ENCODE data around the gene ARNT2.
A peak's percentile ranks its signal among the peaks of the same experiment; 100 is the strongest.

ARNT2 gene

GRCh38 chr15:80514071-80514780 lies 110.0 kb downstream of the ARNT2 start:
- H3K9me3 ChIP-seq = peaks cover 8% of the 10 kb centered on the region
- peak overlapping the region; percentile 55 for H3K4me2 ChIP-seq
- H3K9ac ChIP-seq = no peak overlapping the region
- no peak overlapping the region for H3K4me3 ChIP-seq
- no peaks in the 10 kb centered on the region for H3K36me3 ChIP-seq
- peaks cover 17% of the 10 kb centered on the region for H3K4me1 ChIP-seq
- no peak for TF ChIP-seq Cebpa-rat (IDR thresholded peaks at IDR 0.05)
- no peaks in the 10 kb centered on the region for H3K27me3 ChIP-seq
- H4K20me1 ChIP-seq = no peaks in the 10 kb centered on the region
- H3K27ac ChIP-seq = no peak overlapping the region

DNA sequence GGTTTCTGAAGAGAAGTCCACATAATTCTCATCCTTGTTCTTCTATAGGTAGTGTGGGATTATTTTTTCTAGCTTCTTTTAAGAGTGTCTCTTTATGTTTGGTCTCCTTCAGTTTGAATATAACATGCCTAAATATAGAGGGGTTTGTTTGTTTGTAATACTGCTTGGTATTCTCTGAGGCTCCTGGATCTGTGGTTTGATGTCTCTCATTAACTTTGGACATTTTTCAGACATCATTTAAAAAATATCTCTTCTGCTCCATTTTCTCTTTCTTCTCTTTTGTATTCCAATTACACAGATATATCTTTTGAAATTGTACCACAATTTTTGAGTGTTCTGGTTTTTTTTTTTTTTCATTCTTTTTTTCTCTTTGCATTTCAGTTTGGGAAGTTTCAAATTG lies 113.1 kb downstream of the ARNT2 start:
- H3K27ac ChIP-seq = no peak overlapping the region
- H3K9ac ChIP-seq = no peak overlapping the region
- peaks cover 17% of the 10 kb centered on the region for H3K4me1 ChIP-seq
- peaks cover 8% of the 10 kb centered on the region for H3K9me3 ChIP-seq
- no peaks in the 10 kb centered on the region for H4K20me1 ChIP-seq
- no peak for TF ChIP-seq Cebpa-rat (IDR thresholded peaks at IDR 0.05)
- no peaks in the 10 kb centered on the region for H3K27me3 ChIP-seq
- H3K4me2 ChIP-seq = no peak overlapping the region
- H3K4me3 ChIP-seq = no peak overlapping the region
- H3K36me3 ChIP-seq = no peaks in the 10 kb centered on the region

GRCh38 chr15:80518522-80518921 lies 114.3 kb downstream of the ARNT2 start:
- H3K9me3 ChIP-seq = peaks cover 8% of the 10 kb centered on the region
- H3K4me2 ChIP-seq = no peak overlapping the region
- no peak overlapping the region for H3K27ac ChIP-seq
- no peak for TF ChIP-seq Cebpa-rat (IDR thresholded peaks at IDR 0.05)
- H3K4me3 ChIP-seq = no peak overlapping the region
- H3K27me3 ChIP-seq = no peaks in the 10 kb centered on the region
- H3K9ac ChIP-seq = no peak overlapping the region
- no peaks in the 10 kb centered on the region for H3K36me3 ChIP-seq
- H4K20me1 ChIP-seq = no peaks in the 10 kb centered on the region
- peaks cover 12% of the 10 kb centered on the region for H3K4me1 ChIP-seq

- Histone ChIP-seq H3K4me1 (no peaks in the 10 kb centered on the region), H3K4me2 (no peak overlapping the region), H3K27me3 (no peaks in the 10 kb centered on the region), H3K4me3 (no peak overlapping the region), H3K27ac (no peak overlapping the region), H4K20me1 (no peaks in the 10 kb centered on the region), H3K9ac (no peak overlapping the region), H3K36me3 (no peaks in the 10 kb centered on the region), H3K9me3 (no peaks in the 10 kb centered on the region)
- no peak for TF ChIP-seq Cebpa-rat (IDR thresholded peaks at IDR 0.05)
These were observed 119.6 kb downstream of the ARNT2 start for GRCh38 chr15:80523746-80524145.

DNA sequence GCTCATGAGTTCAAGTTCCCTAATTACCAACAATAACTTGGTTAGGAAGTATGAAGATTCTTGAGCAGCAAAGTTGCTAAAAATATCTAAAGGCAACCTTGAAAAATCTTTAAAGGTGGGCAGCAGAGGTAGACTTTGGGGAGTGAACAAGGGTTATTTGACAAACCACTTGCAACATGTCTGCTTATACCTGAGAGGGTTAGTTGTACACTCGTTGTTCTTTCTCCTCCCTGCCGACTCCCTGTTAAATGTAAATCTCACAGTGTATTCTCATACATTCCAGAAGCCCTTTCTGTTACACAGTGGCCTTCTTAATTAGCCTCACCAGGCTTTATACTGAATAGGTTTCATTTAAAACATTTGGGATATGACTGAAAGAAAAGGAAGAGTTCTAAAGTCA lies 121.7 kb downstream of the ARNT2 start:
- H3K27ac ChIP-seq = no peak overlapping the region
- H3K36me3 ChIP-seq = no peaks in the 10 kb centered on the region
- no peak overlapping the region for H3K4me3 ChIP-seq
- H3K9ac ChIP-seq = no peak overlapping the region
- no peaks in the 10 kb centered on the region for H3K4me1 ChIP-seq
- no peaks in the 10 kb centered on the region for H3K9me3 ChIP-seq
- no peak overlapping the region for H3K4me2 ChIP-seq
- H4K20me1 ChIP-seq = no peaks in the 10 kb centered on the region
- H3K27me3 ChIP-seq = no peaks in the 10 kb centered on the region
- TF ChIP-seq Cebpa-rat (IDR thresholded peaks at IDR 0.05) = no peak

DNA sequence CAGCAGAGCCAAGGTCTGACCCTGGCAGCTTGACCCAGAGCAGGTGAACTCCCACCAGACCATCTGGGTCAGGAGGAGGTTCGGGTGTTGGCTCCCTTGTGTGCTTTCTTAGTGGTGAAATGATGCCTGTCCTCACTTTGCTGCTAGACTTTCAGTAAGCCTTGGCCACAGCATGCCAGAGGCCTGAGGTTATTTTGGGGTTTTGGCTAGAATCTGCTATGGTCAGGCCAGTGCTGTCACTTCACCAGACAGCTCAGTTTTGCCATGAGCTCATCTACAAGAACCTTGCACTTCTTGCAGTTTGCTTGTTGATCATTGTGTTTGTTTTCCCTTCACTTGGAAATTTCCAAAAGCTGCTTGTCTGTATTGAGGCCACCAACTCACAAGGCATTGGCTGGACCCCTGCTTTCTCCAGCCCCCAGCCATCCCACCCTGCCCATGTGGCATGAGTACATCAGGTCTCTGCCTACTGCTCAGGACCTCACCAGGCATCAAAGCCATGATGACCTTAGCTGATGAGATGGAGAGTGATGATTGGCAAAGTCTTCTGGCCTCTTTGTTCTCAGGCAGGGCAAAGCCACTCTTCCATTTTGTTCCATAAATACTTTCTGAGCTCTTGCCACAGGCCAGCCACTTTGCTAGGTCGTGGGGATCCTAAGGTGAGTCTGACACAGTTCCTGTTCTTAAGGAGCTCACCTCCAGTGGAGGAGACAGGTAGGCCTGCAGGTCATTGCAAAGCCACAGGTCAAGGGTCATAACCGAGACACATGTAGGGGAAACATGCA lies 122.6 kb downstream of the ARNT2 start:
- no peaks in the 10 kb centered on the region for H3K9me3 ChIP-seq
- H3K4me3 ChIP-seq = no peak overlapping the region
- no peaks in the 10 kb centered on the region for H3K27me3 ChIP-seq
- H3K9ac ChIP-seq = no peak overlapping the region
- H3K27ac ChIP-seq = no peak overlapping the region
- H3K4me2 ChIP-seq = no peak overlapping the region
- peaks cover 3% of the 10 kb centered on the region; the same call in 1 of the 2 replicates for H3K36me3 ChIP-seq
- no peaks in the 10 kb centered on the region for H3K4me1 ChIP-seq
- TF ChIP-seq Cebpa-rat (IDR thresholded peaks at IDR 0.05) = no peak
- no peaks in the 10 kb centered on the region for H4K20me1 ChIP-seq

- Histone ChIP-seq H3K9me3 (no peaks in the 10 kb centered on the region), H3K9ac (no peak overlapping the region), H4K20me1 (no peaks in the 10 kb centered on the region), H3K4me1 (no peaks in the 10 kb centered on the region), H3K4me3 (no peak overlapping the region), H3K27me3 (no peaks in the 10 kb centered on the region), H3K4me2 (no peak overlapping the region), H3K36me3 (peaks cover 8% of the 10 kb centered on the region; the same call in 1 of the 2 replicates), H3K27ac (no peak overlapping the region)
- no peak for TF ChIP-seq Cebpa-rat (IDR thresholded peaks at IDR 0.05)
These were observed 123.2 kb downstream of the ARNT2 start for GRCh38 chr15:80527406-80527805.

GRCh38 chr15:80527961-80528360 lies 123.8 kb downstream of the ARNT2 start:
- H3K27me3 ChIP-seq = no peaks in the 10 kb centered on the region
- peaks cover 8% of the 10 kb centered on the region; the same call in 1 of the 2 replicates for H3K36me3 ChIP-seq
- H3K9me3 ChIP-seq = no peaks in the 10 kb centered on the region
- H3K4me3 ChIP-seq = no peak overlapping the region
- no peak overlapping the region for H3K4me2 ChIP-seq
- no peaks in the 10 kb centered on the region for H4K20me1 ChIP-seq
- no peaks in the 10 kb centered on the region for H3K4me1 ChIP-seq
- H3K27ac ChIP-seq = no peak overlapping the region
- H3K9ac ChIP-seq = no peak overlapping the region
- no peak for TF ChIP-seq Cebpa-rat (IDR thresholded peaks at IDR 0.05)

GRCh38 chr15:80530737-80531365 lies 126.7 kb downstream of the ARNT2 start:
- Histone ChIP-seq H3K9me3 (peaks cover 15% of the 10 kb centered on the region), H3K27me3 (no peaks in the 10 kb centered on the region), H4K20me1 (no peaks in the 10 kb centered on the region), H3K4me2 (no peak overlapping the region), H3K9ac (no peak overlapping the region), H3K4me1 (no peaks in the 10 kb centered on the region), H3K27ac (no peak overlapping the region), H3K36me3 (peaks cover 15% of the 10 kb centered on the region), H3K4me3 (no peak overlapping the region)
- TF ChIP-seq Cebpa-rat (IDR thresholded peaks at IDR 0.05) = no peak

DNA sequence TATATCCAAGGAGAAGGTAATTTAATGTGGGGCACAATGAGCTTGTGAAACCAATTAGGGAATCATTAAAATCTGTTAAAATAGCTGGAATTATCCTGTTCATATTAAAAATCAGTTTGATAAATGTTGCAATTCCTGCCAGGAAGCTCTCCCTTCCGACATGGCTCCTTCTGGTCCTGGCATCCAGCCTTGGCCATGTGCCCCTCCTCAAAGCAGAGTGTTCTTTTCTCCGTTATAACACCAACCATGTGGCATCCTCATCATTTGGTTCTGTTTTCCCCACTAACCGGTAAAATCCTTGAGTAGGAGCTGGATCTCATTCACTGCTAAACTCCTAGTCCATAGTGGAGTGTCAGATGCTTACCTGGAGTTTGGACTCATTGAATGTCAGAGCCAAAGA lies 127.2 kb downstream of the ARNT2 start:
- Histone ChIP-seq H4K20me1 (no peaks in the 10 kb centered on the region), H3K9ac (no peak overlapping the region), H3K4me2 (no peak overlapping the region), H3K9me3 (peaks cover 19% of the 10 kb centered on the region), H3K36me3 (peaks cover 15% of the 10 kb centered on the region), H3K4me1 (no peaks in the 10 kb centered on the region), H3K27ac (no peak overlapping the region), H3K27me3 (no peaks in the 10 kb centered on the region), H3K4me3 (no peak overlapping the region)
- no peak for TF ChIP-seq Cebpa-rat (IDR thresholded peaks at IDR 0.05)
